Neural progenitor cell (in vitro differentiated cells): ENCODE measurements around the gene KLHDC8A. TPM values are rescaled to one million over a fixed set of nuclear protein-coding genes. Genes with fewer than 3 reads are reported as not detected.

Source experiments
- DNase-seq: peaks from one replicate; pipeline ENCODE4 v3.0.0-alpha.2; 2016; ENCODE audit warnings: low spot score
- H2AFZ ChIP-seq: fragments of 200-600 bp; sonication (generic); replicated peaks from 2 replicates; pipeline ENCODE4 v1.6.1; 2016; ENCODE audit warnings: antibody characterized with exemption
- H3F3A ChIP-seq: fragments of 200-600 bp; sonication (generic); 2 replicates; pipeline ENCODE4 v1.6.1; 2016; ENCODE audit warnings: antibody characterized with exemption, low read depth
- H3K27ac ChIP-seq: fragments of 200-600 bp; sonication (generic); 2 replicates; pipeline ENCODE4 v1.5.1; 2016; ENCODE audit warnings: mild to moderate bottlenecking
- H3K27me3 ChIP-seq: fragments of 200-600 bp; sonication (generic); 2 replicates; pipeline ENCODE4 v1.6.1; 2016; ENCODE audit warnings: mild to moderate bottlenecking, moderate library complexity
- H3K36me3 ChIP-seq: fragments of 200-600 bp; sonication (generic); 2 replicates; pipeline ENCODE4 v1.5.1; 2016
- H3K4me1 ChIP-seq: fragments of 200-600 bp; sonication (generic); 2 replicates; pipeline ENCODE4 v1.6.1; 2016; ENCODE audit warnings: mixed run types
- H3K4me2 ChIP-seq: fragments of 200-600 bp; sonication (generic); 2 replicates; pipeline ENCODE4 v1.6.1; 2016
- H3K4me3 ChIP-seq: fragments of 200-600 bp; sonication (generic); 2 replicates; pipeline ENCODE4 v1.5.1; 2016
- H3K79me2 ChIP-seq: fragments of 200-600 bp; sonication (generic); 2 replicates; pipeline ENCODE4 v1.6.1; 2016; ENCODE audit warnings: low read depth
- H3K9ac ChIP-seq: fragments of 200-600 bp; sonication (generic); 2 replicates; pipeline ENCODE4 v1.6.1; 2016
- H3K9me3 ChIP-seq: fragments of 200-600 bp; sonication (generic); 2 replicates; pipeline ENCODE4 v1.5.1; 2016; ENCODE audit warnings: low read depth
- H4K20me1 ChIP-seq: fragments of 200-600 bp; sonication (generic); 2 replicates; pipeline ENCODE4 v1.6.1; 2016; ENCODE audit warnings: low read depth
- H3K27ac Mint-ChIP-seq: 3 replicates; pipeline ENCODE4 v1.8.0; 2021; ENCODE audit warnings: mixed read lengths
- H3K27me3 Mint-ChIP-seq: 2 replicates; pipeline ENCODE4 v1.8.0; 2022; ENCODE audit warnings: low read depth, mild to moderate bottlenecking, inconsistent platforms, moderate library complexity, mixed read lengths; ENCODE audit not compliant: insufficient read depth
- H3K36me3 Mint-ChIP-seq: 3 replicates; pipeline ENCODE4 v1.8.0; 2021; ENCODE audit warnings: mixed read lengths
- H3K4me1 Mint-ChIP-seq: 3 replicates; pipeline ENCODE4 v1.8.0; 2021; ENCODE audit warnings: mixed read lengths
- H3K4me3 Mint-ChIP-seq: 3 replicates; pipeline ENCODE4 v1.8.0; 2021; ENCODE audit warnings: mild to moderate bottlenecking, moderate library complexity, mixed read lengths
- H3K9me3 Mint-ChIP-seq: 3 replicates; pipeline ENCODE4 v1.8.0; 2020; ENCODE audit warnings: mixed read lengths
- CTCF ChIP-seq: fragments of 200-600 bp; sonication (generic); IDR thresholded peaks from 2 replicates; pipeline ENCODE4 v1.5.1; 2017; ENCODE audit warnings: antibody characterized with exemption, mild to moderate bottlenecking
- EZH2 ChIP-seq: fragments of 200-600 bp; sonication (generic); IDR thresholded peaks from 2 replicates; pipeline ENCODE4 v1.6.1; 2017; ENCODE audit warnings: antibody characterized with exemption, mild to moderate bottlenecking, moderate library complexity
- EZH2phosphoT487 ChIP-seq: fragments of 200-600 bp; sonication (generic); IDR thresholded peaks from 2 replicates; pipeline ENCODE4 v1.6.1; 2017; ENCODE audit warnings: antibody characterized with exemption
- total RNA-seq: library from RNA; depleted of rRNA; stranded (reverse); fragments of >200 nt; gene quantifications from 2 replicates; pipeline ENCODE4 v1.2.3, GENCODE V29; 2015; ENCODE audit warnings: low replicate concordance

KLHDC8A gene
- total RNA-seq, 1 donor from 2014 or later: 9.7 TPM

DNA sequence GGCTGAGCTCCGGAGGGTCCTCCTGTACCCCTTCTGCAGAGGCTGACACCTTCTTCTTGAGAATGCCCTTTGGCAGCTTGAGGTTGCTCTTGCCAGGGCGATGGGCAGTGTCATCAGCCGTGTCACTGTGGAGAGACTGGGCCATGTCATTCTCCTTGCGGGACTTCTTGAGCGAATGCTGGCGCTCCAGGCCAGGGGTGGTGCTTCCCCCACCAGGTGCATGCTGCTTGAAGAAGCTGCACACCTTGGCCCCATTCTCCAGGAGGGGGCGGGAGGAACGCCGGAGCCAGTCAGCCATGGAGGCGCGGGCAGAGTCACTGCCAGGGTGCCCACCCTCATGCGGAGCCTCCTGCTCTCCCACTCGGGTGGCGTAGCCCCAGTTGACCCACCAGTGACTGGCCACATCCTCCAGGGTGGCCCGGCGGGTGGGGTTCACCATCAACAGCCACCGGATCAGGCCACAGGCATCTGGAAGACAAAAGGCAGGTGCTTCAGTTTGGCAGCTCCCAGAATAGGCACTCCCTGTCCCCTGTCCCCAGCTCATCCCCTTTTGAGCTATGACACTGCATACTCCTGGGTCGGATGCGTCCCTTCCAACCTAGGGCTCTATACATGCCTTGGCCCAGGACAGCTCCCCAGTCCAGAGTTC is 52.6 kb downstream of the KLHDC8A start:
- Histone ChIP-seq H3K27ac (peak overlapping the region; percentile 100), H3K79me2 (peaks cover 70% of the 10 kb centered on the region), H3K9ac (no peak overlapping the region), H4K20me1 (peaks cover 69% of the 10 kb centered on the region), H3K36me3 (peaks cover 15% of the 10 kb centered on the region), H3K4me3 (no peak overlapping the region), H3F3A (peaks cover 96% of the 10 kb centered on the region), H3K27me3 (no peaks in the 10 kb centered on the region), H3K4me2 (no peak overlapping the region), H3K9me3 (no peaks in the 10 kb centered on the region), H2AFZ (no peak overlapping the region), H3K4me1 (peaks cover 44% of the 10 kb centered on the region)
- H3K9me3 Mint-ChIP-seq: no peaks in the 10 kb centered on the region
- peak overlapping the region; percentile 98 for H3K27ac Mint-ChIP-seq
- H3K36me3 Mint-ChIP-seq: peaks cover 45% of the 10 kb centered on the region
- H3K4me3 Mint-ChIP-seq: peak overlapping the region; percentile 50
- TF ChIP-seq EZH2phosphoT487: no peak
- no peak for TF ChIP-seq CTCF
- TF ChIP-seq EZH2: no peak
- DNase-seq: no peak
- peaks cover 74% of the 10 kb centered on the region for H3K4me1 Mint-ChIP-seq
- H3K27me3 Mint-ChIP-seq: peaks cover 20% of the 10 kb centered on the region

GRCh38 chr1:205303247-205303888 is 53.4 kb downstream of the KLHDC8A start:
- Histone ChIP-seq H2AFZ (no peak overlapping the region), H3K27ac (peak overlapping the region; percentile 100), H3F3A (peaks cover 96% of the 10 kb centered on the region), H3K4me1 (peaks cover 51% of the 10 kb centered on the region), H3K27me3 (no peaks in the 10 kb centered on the region), H3K9me3 (no peaks in the 10 kb centered on the region), H3K4me3 (no peak overlapping the region), H3K36me3 (peaks cover 10% of the 10 kb centered on the region), H4K20me1 (peaks cover 61% of the 10 kb centered on the region), H3K79me2 (peaks cover 68% of the 10 kb centered on the region), H3K4me2 (peak overlapping the region; percentile 68), H3K9ac (no peak overlapping the region)
- TF ChIP-seq EZH2phosphoT487 (no peak), CTCF (no peak), EZH2 (no peak)
- no peak for DNase-seq
- Mint-ChIP-seq H3K36me3 (peaks cover 38% of the 10 kb centered on the region), H3K27me3 (peaks cover 26% of the 10 kb centered on the region), H3K4me3 (peak overlapping the region; percentile 50), H3K27ac (peak overlapping the region; percentile 89), H3K9me3 (no peaks in the 10 kb centered on the region), H3K4me1 (peaks cover 77% of the 10 kb centered on the region)

GRCh38 chr1:205301842-205302588 is 54.7 kb downstream of the KLHDC8A start:
- H4K20me1 ChIP-seq: peaks cover 48% of the 10 kb centered on the region
- TF ChIP-seq EZH2 (no peak), EZH2phosphoT487 (no peak), CTCF (no peak)
- Mint-ChIP-seq H3K27ac (peak overlapping the region; percentile 100), H3K36me3 (peaks cover 28% of the 10 kb centered on the region), H3K4me1 (peaks cover 76% of the 10 kb centered on the region), H3K4me3 (peak overlapping the region; percentile 75), H3K27me3 (peaks cover 23% of the 10 kb centered on the region), H3K9me3 (no peaks in the 10 kb centered on the region)
- no peaks in the 10 kb centered on the region for H3K27me3 ChIP-seq
- no peaks in the 10 kb centered on the region for H3K9me3 ChIP-seq
- H3K4me3 ChIP-seq: peak overlapping the region; percentile 26
- H3K79me2 ChIP-seq: peaks cover 61% of the 10 kb centered on the region
- H2AFZ ChIP-seq: no peak overlapping the region
- H3K36me3 ChIP-seq: peaks cover 2% of the 10 kb centered on the region
- H3K9ac ChIP-seq: peak overlapping the region; percentile 52
- H3K4me1 ChIP-seq: peaks cover 65% of the 10 kb centered on the region
- H3K27ac ChIP-seq: peak overlapping the region; percentile 100
- H3F3A ChIP-seq: peaks cover 96% of the 10 kb centered on the region
- H3K4me2 ChIP-seq: peak overlapping the region; percentile 68
- DNase-seq: no peak
